ENCODE data around the gene ZFYVE19. TPM values are rescaled to one million over a fixed set of nuclear protein-coding genes. Genes with fewer than 3 reads are reported as not detected.

The ZFYVE19 gene
- total and polyA plus RNA-seq, 2 donors (not counting 3 experiments of a cell fraction or from before 2014, with no cell fraction given), result 29.7 to 47.2 TPM

GRCh38 chr15:40808861-40809450 lies 2.1 kb downstream of the ZFYVE19 start:
- no peak overlapping the region for H3K9ac ChIP-seq (replicated peaks; ENCODE audit: extremely low read depth, insufficient read depth, low read length)
- peaks cover 2 to 22% of the 10 kb centered on the region in 2 experiments for H3K36me3 ChIP-seq (ENCODE audit: control insufficient read depth in 2 of 2, extremely low read depth in 1 of 2, insufficient read depth in 2 of 2, low read length in 2 of 2)
- H3K9me3 ChIP-seq (replicated peaks; ENCODE audit: control insufficient read depth, insufficient read depth, low read length), result no peaks in the 10 kb centered on the region
- no peak overlapping the region for H2AFZ ChIP-seq (ENCODE audit: low read depth, low read length)
- H3K27me3 ChIP-seq (ENCODE audit: control insufficient read depth in 2 of 2, insufficient read depth in 2 of 2, low read length in 2 of 2), result no peaks in the 10 kb centered on the region
- intact Hi-C loops (cut with micrococcal nuclease) (loop anchor here (10.0 kb wide), 1 partner anchor 214 kb away; the partner anchor contains the start of gene KNL1), dilution Hi-C loops (cut with MboI; ENCODE audit: extremely low pct_ligation_motif_present, low sequenced_read_pairs) (no loop called here)
- no peak overlapping the region for H3K4me2 ChIP-seq (ENCODE audit: insufficient read depth, low read length)
- H4K20me1 ChIP-seq (replicated peaks; ENCODE audit: control insufficient read depth, extremely low read depth, insufficient read depth, low read length), result no peaks in the 10 kb centered on the region
- TF ChIP-seq EZH2 (IDR thresholded peaks at IDR 0.05; ENCODE audit: borderline replicate concordance, low read depth, low read length, severe bottlenecking) (no peak), MYC (IDR thresholded peaks at IDR 0.05; ENCODE audit: low read depth, low read length) (no peak), POLR2AphosphoS5 (IDR thresholded peaks at IDR 0.05; ENCODE audit: insufficient read depth, low read depth, low read length) (no peak), POLR2A (IDR thresholded peaks at IDR 0.05; ENCODE audit: low read depth, low read length) (no peak), GATA2 (IDR thresholded peaks at IDR 0.05; ENCODE audit: insufficient read depth, insufficient read length, low read depth, low read length) (no peak), FOS (IDR thresholded peaks at IDR 0.05; ENCODE audit: borderline replicate concordance, insufficient read depth, low read length) (no peak), JUN (IDR thresholded peaks at IDR 0.05; ENCODE audit: borderline replicate concordance, insufficient read depth, insufficient read length, low read depth) (no peak), MAX (IDR thresholded peaks at IDR 0.05; ENCODE audit: insufficient read depth, insufficient read length) (no peak), CTCF (IDR thresholded peaks at IDR 0.05; ENCODE audit: extremely low read depth in 1 of 2, insufficient read depth in 1 of 2, low read depth in 1 of 2, low read length in 2 of 2) (no peak)
- H3K79me2 ChIP-seq (ENCODE audit: control insufficient read depth, insufficient read depth, low read length), result peaks cover 12% of the 10 kb centered on the region
- no peak overlapping the region for H3K4me3 ChIP-seq (replicated peaks in 1 of 3; ENCODE audit: insufficient read depth in 1 of 3, low read depth in 1 of 3, low read length in 3 of 3)
- POLR2A ChIA-PET, result interaction anchor here (0.6 kb wide), 1 partner anchor 96 kb away, joined by 6 read pairs; no protein-coding TSS in a partner anchor
- no peak for DNase-seq (ENCODE audit: low read depth, low spot score)
- CTCF ChIA-PET, result interaction anchor here (1.0 kb wide), 1 partner anchor 64 kb away, joined by 3 read pairs; no protein-coding TSS in a partner anchor
- BruUV-seq (replicated peaks), result no TSS peak
- H3K4me1 ChIP-seq (ENCODE audit: control insufficient read depth, extremely low read depth, insufficient read depth, low read length), result peaks cover 14% of the 10 kb centered on the region
- no peak for FAIRE-seq
- H3K27ac ChIP-seq (ENCODE audit: insufficient read depth, low read depth, low read length), result no peak overlapping the region
- no peaks in the 10 kb centered on the region for H3K9me1 ChIP-seq (replicated peaks; ENCODE audit: control insufficient read depth, extremely low read depth, insufficient read depth, low read length)

Data from endothelial cell of umbilical vein (primary cell).